Myocyte (in vitro differentiated cells): ENCODE data around the gene MX1. TPM values are rescaled to one million over a fixed set of nuclear protein-coding genes. Genes with fewer than 3 reads are reported as not detected.

Experiments
- DNase-seq: peaks from one replicate; pipeline ENCODE4 v3.0.0-alpha.2; 2012; ENCODE audit warnings: low read depth
- total RNA-seq: library from RNA; depleted of rRNA; stranded (reverse); fragments of >200 nt; gene quantifications from 2 replicates; pipeline ENCODE4 v1.2.3, GENCODE V29; 2014

Gene MX1
- total RNA-seq, 1 donor from 2014 or later: 22.6 TPM

- DNase-seq: no peak
Observed at GRCh38 chr21:41488080-41488479, 62.0 kb downstream of the MX1 start.

DNA sequence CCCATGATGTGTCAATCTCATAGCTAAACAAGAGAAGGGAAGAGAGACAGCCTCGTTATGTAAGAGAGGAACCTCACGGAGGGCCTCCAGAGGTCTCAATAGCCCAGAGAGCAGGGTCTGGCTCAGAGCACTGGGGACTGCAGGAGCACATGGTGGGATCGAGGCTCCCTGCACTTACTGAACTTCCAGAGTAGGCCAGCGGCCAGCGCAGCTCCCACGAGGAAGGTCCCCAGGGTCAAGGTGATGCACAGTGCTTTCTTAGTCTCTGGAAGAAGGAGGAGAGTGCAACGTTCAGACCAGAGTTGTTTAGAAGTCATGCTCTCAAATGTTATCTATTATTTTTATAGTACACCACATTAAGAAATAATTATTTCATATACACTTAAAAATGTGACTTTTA is 63.3 kb downstream of the MX1 start:
- no peak for DNase-seq

- DNase-seq: no peak
Observed at GRCh38 chr21:41490330-41490729, 64.3 kb downstream of the MX1 start.

GRCh38 chr21:41491412-41491811 is 65.4 kb downstream of the MX1 start:
- no peak for DNase-seq

GRCh38 chr21:41494242-41494641 is 68.2 kb downstream of the MX1 start:
- DNase-seq: no peak

- no peak for DNase-seq
Observed at GRCh38 chr21:41497008-41497407, 71.0 kb downstream of the MX1 start.

DNA sequence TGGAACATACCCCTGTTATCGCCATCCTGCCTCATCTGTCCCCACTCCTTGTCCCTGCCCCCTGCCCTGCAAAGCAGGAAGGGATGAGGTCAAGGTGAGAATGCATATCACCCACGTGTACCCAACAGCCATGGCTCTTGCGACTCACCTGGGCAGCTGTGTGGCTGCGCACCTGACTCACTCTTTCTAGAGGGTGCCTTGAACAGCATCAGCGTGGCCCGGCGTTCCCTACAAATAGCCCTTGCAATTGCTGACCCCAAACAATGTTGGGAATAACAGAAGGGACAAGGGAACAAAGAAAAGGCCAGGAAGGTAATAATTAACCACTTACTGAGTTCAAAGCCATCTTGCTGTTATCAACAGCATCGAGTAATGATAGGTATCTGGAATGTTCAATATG is 71.7 kb downstream of the MX1 start:
- no peak for DNase-seq

DNA sequence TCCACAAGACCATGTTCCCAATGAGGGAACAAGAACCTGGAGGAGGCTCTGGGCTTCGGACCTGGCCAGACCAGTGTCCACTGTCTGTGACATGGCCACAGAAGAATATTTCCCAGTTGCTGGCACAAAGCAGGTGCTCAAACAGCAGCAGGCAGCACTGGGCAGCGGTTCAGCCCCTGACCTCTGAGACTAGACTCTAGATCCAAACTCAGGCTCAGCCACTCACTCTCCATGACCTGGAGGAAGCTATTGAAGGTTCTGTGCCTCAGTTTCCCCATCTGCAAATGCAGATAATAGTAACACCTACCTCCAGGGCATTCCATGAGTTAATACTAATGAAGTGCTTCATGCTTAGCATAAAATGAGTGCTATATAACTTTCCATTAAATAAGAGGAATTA is 73.9 kb downstream of the MX1 start:
- no peak for DNase-seq

DNA sequence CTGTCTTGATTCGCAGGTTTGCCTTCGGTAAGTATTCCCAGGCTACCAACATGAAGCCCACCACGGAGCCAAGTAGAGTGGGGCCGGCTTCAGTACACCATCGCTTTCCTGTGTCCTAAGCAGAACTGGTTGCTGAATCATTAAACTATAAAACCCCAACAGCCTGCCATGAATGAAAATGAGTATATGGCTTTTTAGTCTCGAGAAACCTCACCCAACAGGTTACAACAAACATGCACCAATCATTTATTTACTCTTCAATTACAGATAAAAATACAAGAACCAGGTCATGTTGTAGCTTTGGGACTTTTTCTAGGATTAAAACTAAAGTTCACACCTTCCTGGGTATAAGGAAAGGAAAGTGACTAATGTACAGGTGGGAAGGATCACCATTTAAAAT is 74.3 kb downstream of the MX1 start:
- no peak for DNase-seq

GRCh38 chr21:41500931-41501381 is 74.9 kb downstream of the MX1 start:
- no peak for DNase-seq

- DNase-seq: peak; percentile 59
Observed at GRCh38 chr21:41501919-41502318, 75.9 kb downstream of the MX1 start.

GRCh38 chr21:41503331-41503730 is 77.3 kb downstream of the MX1 start:
- no peak for DNase-seq

- DNase-seq: no peak
Observed at GRCh38 chr21:41504030-41504429, 78.0 kb downstream of the MX1 start.

GRCh38 chr21:41506005-41506594 is 80.1 kb downstream of the MX1 start:
- no peak for DNase-seq

GRCh38 chr21:41506611-41507520 is 80.8 kb downstream of the MX1 start:
- no peak for DNase-seq

- no peak for DNase-seq
Observed at GRCh38 chr21:41507521-41508414, 81.7 kb downstream of the MX1 start, which contains the start of gene TMPRSS2. TSS of gene TMPRSS2 (minus strand) at chr21:41508158. CDS start at chr21:41498133, 10,025 bp downstream.

DNA sequence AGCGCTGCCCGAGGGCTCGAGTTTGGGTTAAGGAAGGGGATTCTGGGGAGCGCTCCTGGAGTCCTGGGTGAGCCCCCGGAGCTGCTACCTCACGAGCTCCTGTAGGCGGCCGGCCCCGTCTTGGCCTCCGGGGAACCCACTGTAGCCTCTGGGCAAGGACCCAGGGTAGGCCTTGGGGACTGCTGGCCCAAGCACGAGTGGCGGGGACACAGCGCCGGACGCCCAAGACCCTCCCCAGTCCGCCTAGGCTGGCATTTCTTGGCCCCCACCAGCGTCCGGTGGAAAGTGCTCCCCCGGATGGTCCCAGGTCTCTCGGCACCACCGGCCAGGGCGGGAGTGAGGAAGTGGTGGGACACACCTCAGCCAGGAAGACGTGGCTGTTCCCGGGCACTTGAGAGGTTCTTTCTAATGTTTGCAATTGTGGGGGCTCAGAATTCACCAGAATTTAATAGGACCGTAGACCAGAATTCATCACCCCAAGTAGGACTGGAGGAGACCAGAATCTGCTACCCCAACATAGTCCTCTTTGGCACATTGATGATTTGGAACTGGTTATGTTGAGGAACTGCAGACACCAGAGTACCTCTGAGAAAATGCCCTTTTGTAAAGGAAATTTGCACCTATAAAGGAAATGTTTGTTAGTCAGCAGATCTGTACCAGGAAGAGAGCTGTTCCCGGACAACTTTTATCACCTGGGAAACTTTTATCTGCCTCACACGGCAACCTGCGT is 82.5 kb downstream of the MX1 start:
- no peak for DNase-seq
